NCI-H1105 (cell line): ENCODE data around the gene KARS1.
"Not testable (repeated sequence)": the region's sequence is repeated elsewhere in the genome, so short reads cannot be mapped to it uniquely, and the experiment has no call there.

Experiments used
- DNase-seq: peaks from one replicate; lab custom pipeline; 2025; lab: John Stamatoyannopoulos, UW

Gene KARS1

DNA sequence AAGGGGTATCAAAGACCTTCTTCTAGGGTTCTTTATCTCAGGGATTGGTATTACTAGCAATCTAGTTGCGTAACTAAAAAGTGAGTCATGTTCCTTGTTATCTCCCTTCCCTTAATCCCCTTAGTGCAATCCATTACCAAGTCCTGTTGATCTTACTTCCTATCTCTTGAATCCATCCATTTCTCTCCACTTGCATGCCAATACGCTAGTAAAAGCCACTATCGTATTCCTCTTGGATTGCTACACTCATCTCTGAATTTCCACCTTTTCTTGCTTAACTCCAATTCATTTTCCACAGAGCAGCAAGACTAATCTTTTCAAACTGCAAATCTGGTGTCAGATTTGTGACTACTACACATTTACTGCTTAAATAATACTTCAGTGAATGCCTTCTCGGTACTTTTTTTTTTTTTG, 22.5 kb downstream of the KARS1 start:
- no peak for DNase-seq

- DNase-seq = peak; percentile 85
These were observed 24.5 kb downstream of the KARS1 start, which contains the start of gene ADAT1 for GRCh38 chr16:75622761-75623605. TSS of gene ADAT1 (minus strand) at chr16:75623281. CDS start at chr16:75620799, 2,482 bp downstream.

DNA sequence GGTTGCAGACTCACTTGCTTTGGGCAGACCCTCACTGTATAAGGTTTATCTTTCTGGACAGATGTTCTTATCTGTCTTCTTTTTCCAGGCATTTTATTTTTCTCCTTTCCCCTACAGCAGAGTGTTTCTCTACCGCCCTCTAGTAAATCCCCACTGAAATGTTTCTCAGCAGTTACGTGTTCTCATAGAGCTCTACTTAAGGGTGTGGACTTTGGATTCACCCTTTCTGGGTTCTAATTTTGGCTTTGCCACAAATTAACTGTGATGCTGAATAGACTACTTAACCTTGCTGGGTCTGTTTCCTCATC, 26.3 kb downstream of the KARS1 start:
- no peak for DNase-seq

DNA sequence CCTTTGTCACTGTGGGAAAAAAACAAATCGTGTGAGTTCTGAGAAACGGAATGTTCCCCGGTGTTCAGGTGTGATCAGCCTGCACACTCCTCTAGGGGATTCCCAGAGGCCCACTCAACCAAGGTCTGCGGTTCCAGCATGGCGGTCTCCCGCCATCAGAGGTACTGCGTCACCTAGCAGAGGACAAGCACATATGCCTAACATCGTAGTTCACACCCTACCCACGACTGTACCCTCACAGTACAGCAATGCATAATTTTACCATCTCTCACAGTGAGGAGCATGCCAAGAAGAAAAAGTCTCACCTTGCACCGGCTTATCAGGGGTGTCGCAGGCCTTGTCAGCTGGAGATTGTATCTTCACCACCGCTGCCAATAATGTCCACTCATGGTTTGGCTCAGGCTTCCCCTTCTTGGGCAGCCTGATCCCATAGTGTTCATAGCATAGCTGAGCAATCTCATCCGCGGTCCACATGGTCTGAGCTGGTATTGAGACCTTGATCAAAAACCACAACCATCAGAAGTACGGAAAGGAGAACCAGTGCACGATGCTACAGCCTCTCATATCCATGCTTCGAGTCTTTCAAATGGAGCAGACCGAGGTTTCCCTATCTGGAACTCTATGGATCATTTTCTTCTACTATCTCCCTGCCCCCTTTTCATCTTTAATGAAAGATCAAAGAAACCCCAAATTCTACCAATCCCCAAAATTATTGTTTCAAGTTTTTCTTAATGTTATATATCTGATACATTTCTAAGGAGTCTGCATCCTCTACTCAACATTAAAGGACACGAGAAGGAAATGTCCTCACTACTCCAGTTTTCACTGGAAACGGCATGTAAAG, 26.9 kb downstream of the KARS1 start:
- no peak for DNase-seq

DNA sequence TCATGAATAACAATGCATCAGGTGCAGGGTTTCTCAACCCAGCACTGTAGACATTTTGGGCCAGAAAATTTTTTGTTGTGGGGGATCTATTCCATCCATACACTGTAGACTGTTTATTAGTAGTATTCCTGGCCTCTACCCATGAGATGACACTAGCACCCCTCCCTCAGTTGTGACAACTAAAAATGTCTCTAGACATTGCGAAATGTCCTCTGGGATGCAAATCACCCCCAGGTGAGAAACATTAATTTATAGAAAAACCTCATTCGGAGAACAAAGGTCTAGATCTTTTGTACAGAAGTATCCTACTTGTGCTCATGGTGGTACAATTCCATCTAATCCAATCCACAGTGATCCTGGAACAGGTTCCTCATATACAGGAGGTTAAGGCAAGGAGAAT, 28.7 kb downstream of the KARS1 start:
- no peak for DNase-seq

GRCh38 chr16:75617121-75617520, 30.3 kb downstream of the KARS1 start:
- DNase-seq = no peak

DNA sequence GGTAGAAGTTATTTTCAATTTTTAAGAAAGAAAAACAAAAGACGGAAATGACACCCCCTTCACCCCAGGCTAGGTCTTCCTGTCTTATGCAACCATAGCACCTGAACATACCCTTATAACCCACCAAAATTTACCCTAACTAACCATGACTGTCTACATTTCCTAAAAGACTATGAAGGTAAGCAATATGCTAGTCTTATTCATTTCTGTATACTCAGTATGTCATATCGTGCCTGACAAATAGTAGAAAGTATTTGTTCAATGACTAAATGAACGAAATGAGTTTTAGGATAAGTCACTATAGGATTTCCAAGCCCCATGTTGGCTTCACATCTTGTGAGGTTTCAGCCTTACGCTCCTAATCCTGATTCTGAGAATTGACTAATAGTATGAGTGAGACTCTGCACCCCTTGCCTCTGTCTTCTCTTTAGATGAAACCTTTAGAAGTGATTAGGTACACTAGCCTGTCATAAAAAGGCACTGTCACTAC, 30.9 kb downstream of the KARS1 start:
- no peak for DNase-seq

- DNase-seq = no peak
These were observed 31.8 kb downstream of the KARS1 start for GRCh38 chr16:75615619-75616018.

DNA sequence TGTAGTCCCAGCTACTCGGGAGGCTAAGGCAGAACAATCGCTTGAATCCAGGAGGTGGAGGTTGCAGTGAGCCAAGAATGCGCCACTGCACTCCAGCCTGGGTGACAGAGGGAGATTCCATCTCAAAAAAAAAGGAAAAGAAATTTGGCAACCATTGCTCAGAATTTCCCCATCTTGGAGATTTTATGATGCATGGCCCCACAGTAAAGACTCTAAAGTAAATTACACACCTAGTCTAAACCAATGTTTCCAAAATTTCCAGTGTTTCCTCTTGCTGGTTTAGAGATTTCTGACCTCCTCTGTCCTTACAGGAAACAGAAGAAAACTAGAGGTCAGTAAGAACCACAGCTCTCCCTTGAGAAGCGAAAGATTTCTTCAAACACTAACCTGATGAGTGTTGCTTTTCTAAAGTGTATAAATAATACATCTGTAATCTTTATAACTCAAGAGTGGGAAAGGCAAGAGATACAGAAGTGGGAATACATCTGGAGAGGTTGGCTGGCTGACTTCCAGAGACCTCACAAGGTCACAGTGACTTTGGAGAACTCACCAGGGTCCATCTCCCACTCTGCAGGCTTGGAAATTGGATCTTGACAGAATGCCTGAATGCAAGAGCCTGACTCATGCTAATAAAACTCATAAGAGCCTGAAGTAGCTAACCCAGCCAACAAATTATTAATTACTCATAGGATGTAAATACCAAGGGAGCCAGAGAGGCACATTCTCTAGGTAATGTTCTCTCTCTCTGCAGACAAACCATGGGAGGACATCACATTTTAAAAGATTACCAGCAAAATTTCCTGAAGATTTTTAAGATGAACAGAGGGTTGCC, 33.2 kb downstream of the KARS1 start:
- no peak for DNase-seq

DNA sequence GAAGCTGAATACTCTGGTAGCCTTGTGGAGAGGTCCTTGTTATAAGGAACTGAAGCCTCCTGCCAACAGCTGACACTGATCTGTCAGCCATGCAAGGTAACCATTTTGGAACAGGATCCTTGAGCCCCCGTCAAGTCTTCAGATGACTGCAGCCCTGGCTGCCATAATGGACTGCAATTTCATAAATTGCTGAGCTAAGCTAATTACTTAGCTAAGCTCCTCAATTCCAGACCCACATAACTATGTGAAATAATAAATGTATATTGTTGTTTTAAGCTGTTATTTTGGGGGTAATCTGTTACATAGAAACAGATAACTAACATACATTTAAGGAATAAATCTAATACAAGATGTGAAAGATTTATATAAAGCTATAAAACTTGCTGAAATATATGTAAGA, 41.0 kb downstream of the KARS1 start:
- DNase-seq = no peak

- DNase-seq = no peak
These were observed 44.2 kb downstream of the KARS1 start for GRCh38 chr16:75603241-75603640.

- DNase-seq = no peak
These were observed 47.8 kb downstream of the KARS1 start for GRCh38 chr16:75599452-75600277.

DNA sequence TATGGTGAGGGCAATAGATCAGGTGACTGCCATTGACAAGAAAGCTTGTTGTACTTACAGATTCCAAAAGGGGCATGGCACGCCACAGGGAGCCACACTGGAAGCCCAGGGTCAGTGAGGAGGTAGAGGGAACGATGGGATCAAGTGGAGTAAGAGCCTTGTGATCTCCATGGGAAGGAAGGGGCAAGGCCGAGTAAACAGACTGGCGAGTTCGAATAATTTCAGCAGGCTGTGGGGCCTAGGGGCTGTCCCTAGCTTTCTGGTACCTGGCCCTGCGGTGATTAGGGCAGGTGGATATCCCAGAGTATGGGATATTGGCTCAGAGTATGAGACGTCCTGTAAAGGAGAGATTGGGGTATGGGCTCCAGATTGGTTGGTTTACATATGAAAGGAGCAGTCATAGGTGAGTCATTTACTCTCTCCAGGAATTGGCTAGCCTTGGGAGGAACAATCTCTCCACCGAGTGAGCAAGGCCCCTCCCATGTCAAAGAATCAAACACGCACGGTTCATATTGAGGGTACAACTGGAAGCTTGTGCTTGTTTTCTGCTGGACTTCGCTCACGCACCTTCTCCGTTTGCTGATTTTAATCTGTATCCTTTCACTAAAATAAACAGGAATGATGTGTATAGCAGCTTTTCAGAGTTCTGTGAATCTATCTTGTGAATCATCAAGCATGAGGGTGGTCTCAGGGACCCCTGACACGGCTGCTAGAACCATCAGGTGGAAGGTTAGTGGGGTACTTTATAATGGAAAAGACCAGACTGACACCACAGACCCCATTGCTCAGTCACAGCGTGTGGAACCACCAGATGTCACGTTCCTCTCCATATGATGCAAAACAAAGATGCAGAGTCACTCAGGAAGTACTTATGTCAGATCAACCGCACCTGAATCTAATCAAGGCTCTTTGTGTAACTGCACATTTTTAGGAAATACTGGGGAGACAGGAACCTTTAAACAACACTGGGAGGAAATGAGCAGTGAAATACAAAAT, 53.3 kb downstream of the KARS1 start:
- DNase-seq = no peak

DNA sequence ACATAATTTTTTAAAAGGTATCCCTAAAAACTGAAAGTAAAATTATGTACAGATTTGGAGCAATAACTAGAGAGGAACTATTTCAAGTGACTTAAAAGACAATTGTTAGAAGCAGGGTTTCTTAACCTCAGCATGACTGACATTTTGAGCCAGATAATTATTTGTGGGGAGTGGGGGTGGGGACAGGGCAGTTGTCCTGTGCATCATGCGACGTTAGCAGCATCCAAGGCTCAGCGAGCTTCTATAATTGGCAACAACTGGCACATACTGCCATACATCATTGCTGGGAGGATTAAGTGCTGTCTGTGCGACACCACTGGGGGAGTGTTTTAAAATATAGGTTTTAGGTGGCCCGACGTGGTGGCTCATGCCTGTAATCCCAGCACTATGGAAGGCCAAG, 54.2 kb downstream of the KARS1 start:
- DNase-seq = no peak

DNA sequence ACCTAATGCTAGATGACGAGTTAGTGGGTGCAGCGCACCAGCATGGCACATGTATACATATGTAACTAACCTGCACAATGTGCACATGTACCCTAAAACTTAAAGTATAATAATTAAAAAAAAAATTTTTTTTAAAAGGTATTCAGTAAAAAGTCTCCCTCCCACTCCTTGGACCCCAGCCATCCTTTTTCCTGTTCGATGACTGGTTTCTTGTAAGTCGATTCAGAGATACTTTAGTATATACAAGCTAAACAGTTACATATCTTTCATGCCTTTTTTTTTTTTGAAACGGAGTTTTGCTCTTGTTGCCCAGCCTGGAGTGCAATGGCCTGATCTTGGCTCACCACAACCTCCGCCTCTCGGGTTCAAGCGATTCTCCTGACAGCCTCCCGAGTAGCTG, 55.5 kb downstream of the KARS1 start:
- not testable (repeated sequence) for DNase-seq

- DNase-seq = no peak
These were observed 56.3 kb downstream of the KARS1 start for GRCh38 chr16:75590920-75591843.

DNA sequence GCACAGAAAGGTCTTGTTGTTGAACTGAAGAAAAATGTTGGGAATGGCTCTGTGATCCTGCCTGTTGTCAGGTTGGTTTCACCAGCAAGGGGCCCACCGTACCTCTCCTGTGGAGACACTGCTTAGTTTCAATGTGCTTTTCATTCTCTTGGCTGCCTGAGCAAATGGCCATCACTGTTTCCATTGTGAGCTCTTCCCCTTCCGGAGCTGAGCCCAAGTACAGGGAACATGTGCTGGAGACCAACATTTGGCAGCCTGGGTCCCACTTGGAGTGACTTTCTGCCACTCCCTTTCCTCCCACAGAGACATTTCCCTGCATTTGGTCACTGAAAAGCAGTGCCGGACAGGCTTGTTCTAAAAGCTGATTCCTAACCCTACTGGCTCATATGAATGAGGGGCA, 58.2 kb downstream of the KARS1 start:
- DNase-seq = no peak

- no peak for DNase-seq
These were observed 58.7 kb downstream of the KARS1 start for GRCh38 chr16:75588716-75589115.

DNA sequence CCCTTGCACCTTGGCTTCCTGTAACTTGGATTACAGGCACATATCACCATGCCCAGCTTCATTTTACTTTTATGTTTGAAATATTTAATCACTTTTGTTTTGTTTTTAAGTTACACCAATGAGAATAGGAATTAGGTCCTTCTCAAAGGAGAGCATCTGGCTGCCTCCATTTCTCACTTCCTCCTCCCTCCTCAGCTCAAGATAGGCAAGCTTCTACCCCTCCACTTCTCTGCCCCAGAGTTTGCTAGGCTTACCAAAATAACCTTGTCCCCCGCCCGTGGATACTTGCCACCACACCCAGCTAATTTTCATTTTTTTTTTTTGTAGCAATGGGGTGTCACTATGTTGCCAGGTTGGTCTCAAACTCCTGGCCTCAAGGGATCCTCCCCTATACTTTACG, 63.4 kb downstream of the KARS1 start:
- DNase-seq = no peak
